Ishikawa (cell line): ENCODE results near the gene MAP3K8.

Source experiments
- CEBPB ChIP-seq: IDR thresholded peaks from 2 replicates; pipeline ENCODE4 v1.6.1; 2012
- CREB1 ChIP-seq: IDR thresholded peaks from 2 replicates; pipeline ENCODE4 v1.6.1; 2012; ENCODE audit warnings: low read depth
- EGR1 ChIP-seq: IDR thresholded peaks from 2 replicates; pipeline ENCODE4 v1.6.1; 2012
- EP300 ChIP-seq: IDR thresholded peaks from 2 replicates; pipeline ENCODE4 v1.6.1; 2012; ENCODE audit warnings: borderline replicate concordance
- FOXM1 ChIP-seq: IDR thresholded peaks from 2 replicates; pipeline ENCODE4 v1.6.1; 2012; ENCODE audit warnings: low read depth, borderline replicate concordance
- MAX ChIP-seq: IDR thresholded peaks from 2 replicates; pipeline ENCODE4 v1.6.1; 2012
- NFIC ChIP-seq: IDR thresholded peaks from 2 replicates; pipeline ENCODE4 v1.6.1; 2012
- RAD21 ChIP-seq: IDR thresholded peaks from 2 replicates; pipeline ENCODE4 v1.6.1; 2012; ENCODE audit warnings: low read depth
- REST ChIP-seq: IDR thresholded peaks from 2 replicates; pipeline ENCODE4 v1.6.1; 2012; ENCODE audit warnings: low read depth, mild to moderate bottlenecking
- TAF1 ChIP-seq: IDR thresholded peaks from 2 replicates; pipeline ENCODE4 v1.6.1; 2012; ENCODE audit warnings: low read depth, mild to moderate bottlenecking
- TCF12 ChIP-seq: IDR thresholded peaks from 2 replicates; pipeline ENCODE4 v1.6.1; 2012; ENCODE audit warnings: low read depth
- TEAD4 ChIP-seq: IDR thresholded peaks from 2 replicates; pipeline ENCODE4 v1.6.1; 2012
- USF1 ChIP-seq: IDR thresholded peaks from 2 replicates; pipeline ENCODE4 v1.6.1; 2012
- YY1 ChIP-seq: IDR thresholded peaks from 2 replicates; pipeline ENCODE4 v1.6.1; 2012; ENCODE audit warnings: low read depth
- ZBTB7A ChIP-seq: IDR thresholded peaks from 2 replicates; pipeline ENCODE4 v1.6.1; 2012; ENCODE audit warnings: low read depth

Gene MAP3K8

GRCh38 chr10:30500963-30501504 is 67.0 kb downstream of the MAP3K8 start:
- TF ChIP-seq EP300, result no peak
- no peak for TF ChIP-seq YY1
- TF ChIP-seq MAX, result no peak
- TF ChIP-seq TAF1, result no peak
- no peak for TF ChIP-seq REST
- no peak for TF ChIP-seq RAD21
- no peak for TF ChIP-seq TEAD4
- TF ChIP-seq ZBTB7A, result no peak
- no peak for TF ChIP-seq TCF12
- TF ChIP-seq EGR1, result no peak
- no peak for TF ChIP-seq CREB1
- no peak for TF ChIP-seq CEBPB
- TF ChIP-seq NFIC, result no peak
- TF ChIP-seq FOXM1, result no peak
- TF ChIP-seq USF1, result no peak

GRCh38 chr10:30502266-30503060 is 68.5 kb downstream of the MAP3K8 start:
- no peak for TF ChIP-seq ZBTB7A
- no peak for TF ChIP-seq NFIC
- TF ChIP-seq EP300, result no peak
- no peak for TF ChIP-seq CREB1
- TF ChIP-seq USF1, result no peak
- no peak for TF ChIP-seq EGR1
- no peak for TF ChIP-seq MAX
- no peak for TF ChIP-seq TEAD4
- TF ChIP-seq RAD21, result no peak
- no peak for TF ChIP-seq YY1
- no peak for TF ChIP-seq CEBPB
- no peak for TF ChIP-seq TAF1
- TF ChIP-seq FOXM1, result no peak
- no peak for TF ChIP-seq TCF12
- TF ChIP-seq REST, result no peak

- TF ChIP-seq FOXM1 (no peak), EGR1 (no peak), TEAD4 (no peak)
Observed at GRCh38 chr10:30503700-30504266, 69.8 kb downstream of the MAP3K8 start.

- TF ChIP-seq MAX, result no peak
- TF ChIP-seq FOXM1, result no peak
- TF ChIP-seq ZBTB7A, result no peak
- no peak for TF ChIP-seq CEBPB
Observed at GRCh38 chr10:30505543-30506298, 71.7 kb downstream of the MAP3K8 start.

- TF ChIP-seq RAD21 (no peak), CEBPB (no peak), NFIC (no peak), MAX (no peak), REST (no peak), TAF1 (no peak), TEAD4 (no peak), ZBTB7A (no peak)
Observed at GRCh38 chr10:30509508-30509907, 75.5 kb downstream of the MAP3K8 start.
